Renal cortical epithelial cell (primary cell): ENCODE measurements around the gene FAM222A. TPM values are rescaled to one million over a fixed set of nuclear protein-coding genes. Genes with fewer than 3 reads are reported as not detected.

Experiments
- total RNA-seq: library from RNA; depleted of rRNA; stranded (reverse); fragments of >200 nt; gene quantifications from 2 replicates; pipeline ENCODE4 v1.2.3, GENCODE V29; 2014

The FAM222A gene
- total RNA-seq, 1 donor from 2014 or later: 3.1 TPM

Other genes with a start within 250 kb of the FAM222A start
- gene KCTD10, start 236.5 kb upstream of the FAM222A start, total RNA-seq: 54.0 and 58.3 TPM in 2 replicates
- 63.2 and 78.4 TPM in 2 replicates for gene UBE3B, start 236.2 kb upstream of the FAM222A start, total RNA-seq
- 16.2 and 34.4 TPM in 2 replicates for gene MMAB, start 140.3 kb upstream of the FAM222A start, total RNA-seq
- gene MVK, start 140.0 kb upstream of the FAM222A start, total RNA-seq: 24.3 and 28.8 TPM in 2 replicates
- gene TRPV4, start 119.6 kb downstream of the FAM222A start, total RNA-seq: 0.69 and 5.3 TPM in 2 replicates
- gene GLTP, start 166.7 kb downstream of the FAM222A start, total RNA-seq: 45.4 and 57.3 TPM in 2 replicates
- 3.6 and 13.3 TPM in 2 replicates for gene TCHP, start 186.4 kb downstream of the FAM222A start, total RNA-seq